Hematopoietic multipotent progenitor cell treated with erythropoietin and hydrocortisone succinate and interleukin-3 and kit ligand, for 17 days (in vitro differentiated cells): Measurements from ENCODE around the gene GLIS1.

Experiments
- DNase-seq: peaks from one replicate; pipeline ENCODE4 v3.0.0-alpha.2; 2015; ENCODE audit warnings: low spot score

The GLIS1 gene

DNA sequence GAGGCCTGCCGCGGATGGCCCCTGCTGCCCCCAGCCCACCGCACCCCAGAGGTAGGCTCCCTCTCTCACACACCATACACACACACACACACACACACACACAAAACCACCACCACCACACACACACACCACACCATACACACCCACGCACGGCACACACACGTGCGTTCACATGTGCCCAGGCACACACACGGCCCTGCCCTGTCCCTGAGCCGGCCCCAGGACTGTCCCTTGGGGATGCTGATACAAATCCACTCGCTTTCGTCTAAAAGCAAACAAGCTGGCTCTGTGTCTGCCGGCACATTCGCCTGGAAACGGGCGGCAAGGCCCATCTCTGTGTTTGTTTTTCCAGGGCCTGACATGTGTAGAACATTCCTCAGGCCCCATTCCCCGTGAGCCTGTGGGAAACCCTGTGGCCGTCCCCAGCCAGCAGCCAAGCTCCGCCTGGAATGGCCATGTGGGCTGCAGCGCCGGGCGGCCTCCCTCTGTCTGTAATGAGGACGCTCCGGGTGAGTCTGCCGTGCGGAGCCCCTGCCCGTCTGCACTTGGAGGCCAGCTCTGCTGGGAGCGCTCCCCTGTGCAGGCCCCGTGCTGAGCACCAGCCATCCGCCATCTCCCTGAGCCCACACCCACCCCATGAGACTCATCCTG, 212.4 kb downstream of the GLIS1 start:
- DNase-seq = no peak

DNA sequence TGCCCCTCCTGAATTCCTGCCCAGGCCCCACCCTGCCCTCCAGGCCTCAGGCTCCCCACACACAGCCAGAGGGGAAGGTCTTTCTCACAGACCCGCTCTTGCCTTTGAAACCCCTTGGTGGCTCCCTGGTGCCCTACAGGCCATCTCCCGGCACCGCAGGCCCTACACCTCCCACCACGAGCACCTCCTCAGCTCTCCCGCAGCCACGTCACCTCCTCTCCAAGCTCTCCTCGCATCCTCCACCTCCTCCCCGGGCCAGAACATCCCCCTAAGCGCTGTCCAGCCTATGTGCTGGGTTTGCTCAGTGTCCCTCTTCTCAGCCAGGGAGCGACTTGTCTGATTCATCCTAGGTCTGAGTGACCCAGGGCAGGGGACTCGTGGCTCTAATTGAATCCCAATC, 213.4 kb downstream of the GLIS1 start:
- DNase-seq = no peak

DNA sequence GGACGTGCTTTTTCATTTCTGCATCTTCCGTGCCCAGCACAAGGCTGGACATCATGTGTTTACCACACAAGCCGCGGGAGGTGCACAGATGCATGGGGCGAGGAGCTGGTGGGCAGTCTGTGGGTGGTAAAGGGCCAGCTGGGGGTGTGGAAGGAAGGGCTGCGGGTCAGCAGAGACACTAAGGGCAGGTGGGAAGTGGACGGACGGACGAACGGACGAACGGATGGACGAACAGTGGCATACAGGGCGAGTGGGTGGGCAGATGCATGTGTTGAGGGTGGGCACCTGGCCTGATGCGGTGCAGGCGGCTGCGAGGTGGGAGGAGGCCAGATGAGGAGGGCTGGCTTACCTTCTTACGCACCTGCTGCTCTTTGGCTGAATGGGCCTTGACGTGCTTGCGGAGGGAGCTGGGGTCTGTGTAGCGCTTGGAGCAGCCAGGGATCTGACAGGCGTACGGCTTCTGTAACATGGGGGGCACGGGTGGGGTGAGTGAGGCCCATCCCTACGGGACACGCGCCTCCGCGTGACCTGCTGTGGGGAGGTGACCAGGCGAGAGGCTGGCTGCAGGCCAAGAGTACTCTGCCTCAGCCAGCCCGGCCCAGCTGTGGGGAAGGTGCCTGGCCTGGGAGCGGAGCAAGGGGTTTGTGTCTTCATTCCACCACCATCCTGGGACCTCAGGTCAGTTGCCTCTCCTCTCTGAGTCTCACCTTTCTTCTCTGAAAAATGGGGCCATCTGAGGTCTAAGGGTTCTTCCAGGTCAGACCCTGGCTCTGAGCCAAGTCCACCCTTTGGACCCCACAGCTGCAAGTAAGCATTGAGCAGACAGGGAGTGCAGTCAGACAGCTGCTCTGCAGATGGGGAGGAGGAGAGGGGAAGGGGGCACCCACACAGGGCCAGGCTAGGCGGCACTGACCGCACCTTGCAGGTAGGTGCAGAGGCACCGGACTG, 214.3 kb downstream of the GLIS1 start:
- no peak for DNase-seq

DNA sequence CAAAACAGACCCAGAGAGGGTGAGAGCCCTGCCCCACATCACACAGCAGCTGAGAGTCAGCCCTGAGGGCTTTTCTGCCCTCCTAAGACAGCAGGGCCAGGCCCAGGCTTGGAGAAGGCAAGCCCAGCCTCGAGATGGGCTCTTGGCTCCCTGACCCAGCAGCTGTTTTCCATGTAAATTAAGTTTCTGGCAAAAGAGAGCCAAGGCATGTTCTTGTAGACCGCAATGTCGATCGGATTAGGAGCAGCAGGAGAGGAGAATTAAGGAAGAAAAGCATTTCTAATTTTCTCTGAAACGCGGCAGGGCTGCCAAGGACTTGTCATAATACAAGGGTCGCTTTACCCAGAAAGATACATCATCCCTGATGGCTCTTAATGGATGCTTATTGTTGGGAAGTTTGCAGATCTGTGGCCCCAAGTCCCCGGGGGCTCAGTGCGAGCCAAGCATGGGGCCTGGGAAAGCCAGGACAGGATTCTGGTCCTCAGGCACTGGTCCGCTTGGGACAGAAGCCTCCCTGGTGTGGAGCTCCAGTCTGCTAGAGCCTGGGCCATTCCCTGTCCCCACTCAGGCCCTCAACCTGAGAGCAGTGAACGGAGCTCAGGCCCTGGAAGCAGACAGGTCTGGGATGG, 216.9 kb downstream of the GLIS1 start:
- no peak for DNase-seq

DNA sequence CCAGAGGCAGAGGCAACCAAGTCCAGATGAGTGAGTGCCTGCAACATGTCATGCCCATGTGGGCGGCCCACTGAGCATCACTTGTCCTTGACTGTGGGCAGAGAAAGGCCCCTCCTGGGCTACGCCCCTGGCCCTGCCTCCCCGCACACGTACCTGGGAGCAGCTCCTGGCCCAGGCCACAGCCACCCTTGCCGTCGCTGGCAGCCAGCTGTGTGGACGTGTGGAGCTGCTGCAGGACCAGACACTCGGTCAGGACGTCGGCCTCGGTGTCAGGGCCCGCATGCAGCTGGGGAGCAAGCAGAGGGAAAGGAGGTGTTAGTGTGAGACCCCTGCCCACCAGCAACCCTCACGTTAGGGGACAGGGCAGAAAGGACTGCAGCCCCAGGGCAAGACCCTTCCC, 218.5 kb downstream of the GLIS1 start:
- DNase-seq = no peak

DNA sequence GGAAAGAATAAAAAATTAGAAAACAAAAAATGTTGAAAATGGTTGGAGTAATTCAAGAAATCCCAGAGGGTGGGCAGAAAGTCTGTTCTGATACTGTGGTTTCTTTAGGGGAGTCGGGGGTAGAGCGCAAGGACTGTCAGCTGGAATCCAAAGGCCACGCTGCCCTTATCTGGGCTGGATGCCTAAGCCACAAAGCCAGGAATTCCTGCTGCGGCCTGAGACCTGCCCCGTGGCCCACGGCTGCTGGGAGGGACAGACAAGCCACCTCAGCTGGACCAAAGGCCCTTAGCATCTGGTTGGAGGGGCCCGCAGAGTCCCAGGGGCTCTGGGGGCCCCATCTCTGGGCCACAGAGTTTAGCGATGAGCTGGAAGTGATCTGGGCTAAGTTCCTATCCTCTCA, 219.5 kb downstream of the GLIS1 start:
- DNase-seq = no peak

DNA sequence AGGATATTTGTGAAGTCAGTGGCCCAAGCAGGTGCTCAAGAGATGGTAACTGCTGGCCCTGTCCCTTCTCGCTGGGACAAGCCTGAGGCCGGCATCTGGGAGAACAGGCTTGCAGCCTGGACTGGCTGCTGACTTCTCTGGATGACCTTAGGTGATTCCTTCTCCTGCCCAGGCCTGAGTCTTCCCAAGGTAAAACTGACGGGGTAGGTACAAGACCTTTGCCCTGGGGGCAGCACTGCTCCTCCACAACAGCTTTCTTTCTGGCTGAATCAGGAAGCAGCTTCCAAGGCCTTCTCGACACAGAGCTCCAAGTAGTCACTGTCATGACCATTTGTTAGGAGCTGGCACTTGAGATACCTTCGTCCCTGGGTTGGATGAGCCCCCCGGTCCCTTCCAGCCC, 220.2 kb downstream of the GLIS1 start:
- DNase-seq = no peak

DNA sequence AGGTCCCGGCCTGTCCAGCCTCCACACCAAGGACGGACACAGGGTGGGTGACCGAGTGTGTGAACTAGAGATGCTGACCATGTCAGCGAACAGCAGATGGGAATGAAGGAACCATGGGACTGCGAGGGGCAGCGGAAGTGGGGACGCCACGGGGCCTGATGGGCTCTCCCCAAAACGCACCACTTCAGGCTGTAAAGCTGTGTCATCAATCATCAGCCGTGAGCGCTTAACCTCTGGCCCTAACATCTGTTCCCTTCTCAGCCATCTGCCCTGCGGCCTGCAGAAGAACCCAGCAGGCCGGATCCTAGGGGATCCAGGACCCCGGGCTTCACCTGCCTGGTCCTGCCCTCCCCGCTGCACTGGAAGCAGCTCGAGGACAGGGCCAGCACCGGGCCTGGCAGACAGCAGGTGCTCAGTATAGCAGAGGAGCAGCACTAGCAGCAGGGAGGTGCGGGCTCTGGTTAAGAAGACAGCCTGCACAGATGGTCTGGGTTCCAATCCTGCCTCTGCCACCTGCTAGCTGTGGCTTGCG, 221.1 kb downstream of the GLIS1 start:
- DNase-seq = no peak

DNA sequence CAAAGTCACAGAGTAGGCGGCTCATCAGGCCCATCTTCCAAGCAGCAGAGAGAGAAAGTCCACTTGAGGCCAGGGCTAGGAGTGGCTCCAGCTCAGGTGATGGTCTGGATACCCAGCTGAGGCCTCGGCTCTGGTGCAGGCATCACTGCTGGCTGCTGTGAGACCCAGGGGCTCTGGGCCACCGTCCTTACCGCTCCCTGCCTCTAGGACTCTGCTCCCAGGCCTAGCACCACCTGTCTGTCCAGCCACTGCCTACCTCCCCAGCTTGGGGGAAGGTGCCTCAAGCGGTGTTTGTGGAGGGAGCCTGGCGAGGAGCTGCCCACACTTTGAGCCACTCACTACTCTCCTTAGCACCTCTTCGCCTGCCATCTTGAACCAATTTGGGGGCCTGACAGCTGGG, 221.9 kb downstream of the GLIS1 start:
- DNase-seq = no peak

DNA sequence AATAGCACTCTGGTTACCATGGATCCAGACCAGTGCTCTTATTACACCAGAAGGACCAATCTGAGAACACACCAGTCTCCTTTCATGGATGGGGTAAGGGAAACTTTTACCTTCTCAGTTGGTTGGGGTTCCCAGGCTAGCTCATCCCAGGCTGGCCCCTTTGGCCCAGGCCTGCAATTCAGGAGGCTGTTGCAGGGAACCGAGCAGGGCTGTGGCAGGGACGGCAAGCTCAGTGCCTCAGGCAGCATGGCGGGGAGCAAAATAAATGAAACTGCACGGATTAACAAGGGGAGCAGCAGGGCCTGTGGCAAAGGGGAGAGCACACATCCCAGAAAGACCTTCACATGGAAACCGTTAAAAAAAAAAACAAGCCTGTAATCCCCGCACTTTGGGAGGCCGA, 222.8 kb downstream of the GLIS1 start:
- no peak for DNase-seq

DNA sequence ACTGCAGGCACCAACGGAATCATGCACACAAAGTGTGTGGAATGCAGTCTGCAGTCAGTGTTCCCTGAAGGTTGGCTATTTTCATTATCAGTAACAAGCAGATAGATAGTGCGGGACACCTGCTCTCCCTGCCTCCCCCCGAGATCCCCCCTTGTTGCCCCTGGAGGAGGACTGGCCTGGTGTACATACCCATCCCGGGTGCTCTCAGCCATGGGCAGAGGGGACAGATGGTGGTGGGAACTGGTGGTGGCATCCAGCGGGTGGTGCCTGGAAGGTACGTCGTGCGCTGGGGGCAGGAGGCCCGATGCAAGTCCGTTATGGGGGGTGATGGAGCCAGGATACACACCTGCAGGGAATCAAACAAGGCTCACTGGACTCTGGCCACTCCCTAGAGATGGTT, 224.5 kb downstream of the GLIS1 start:
- DNase-seq = no peak

DNA sequence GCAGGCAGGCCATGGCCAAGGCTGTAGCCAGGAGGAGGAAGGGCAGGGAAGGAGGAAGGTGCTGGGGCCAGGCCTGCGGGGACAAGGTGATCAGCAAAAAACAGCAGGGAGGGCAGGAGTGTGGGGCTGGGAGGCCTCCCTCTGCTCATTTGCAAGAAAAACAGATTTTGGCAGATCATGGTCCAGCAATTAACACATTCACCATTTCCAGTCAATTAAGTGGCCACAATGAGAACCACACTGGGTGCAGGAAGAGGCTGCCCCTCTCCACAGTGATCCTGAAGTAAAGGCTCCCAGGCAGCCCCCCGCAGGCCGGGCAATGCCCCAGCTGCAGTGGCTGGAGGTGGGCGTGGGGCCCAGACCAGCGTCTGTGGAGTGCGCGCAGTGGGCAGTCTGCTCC, 225.1 kb downstream of the GLIS1 start:
- DNase-seq = no peak

DNA sequence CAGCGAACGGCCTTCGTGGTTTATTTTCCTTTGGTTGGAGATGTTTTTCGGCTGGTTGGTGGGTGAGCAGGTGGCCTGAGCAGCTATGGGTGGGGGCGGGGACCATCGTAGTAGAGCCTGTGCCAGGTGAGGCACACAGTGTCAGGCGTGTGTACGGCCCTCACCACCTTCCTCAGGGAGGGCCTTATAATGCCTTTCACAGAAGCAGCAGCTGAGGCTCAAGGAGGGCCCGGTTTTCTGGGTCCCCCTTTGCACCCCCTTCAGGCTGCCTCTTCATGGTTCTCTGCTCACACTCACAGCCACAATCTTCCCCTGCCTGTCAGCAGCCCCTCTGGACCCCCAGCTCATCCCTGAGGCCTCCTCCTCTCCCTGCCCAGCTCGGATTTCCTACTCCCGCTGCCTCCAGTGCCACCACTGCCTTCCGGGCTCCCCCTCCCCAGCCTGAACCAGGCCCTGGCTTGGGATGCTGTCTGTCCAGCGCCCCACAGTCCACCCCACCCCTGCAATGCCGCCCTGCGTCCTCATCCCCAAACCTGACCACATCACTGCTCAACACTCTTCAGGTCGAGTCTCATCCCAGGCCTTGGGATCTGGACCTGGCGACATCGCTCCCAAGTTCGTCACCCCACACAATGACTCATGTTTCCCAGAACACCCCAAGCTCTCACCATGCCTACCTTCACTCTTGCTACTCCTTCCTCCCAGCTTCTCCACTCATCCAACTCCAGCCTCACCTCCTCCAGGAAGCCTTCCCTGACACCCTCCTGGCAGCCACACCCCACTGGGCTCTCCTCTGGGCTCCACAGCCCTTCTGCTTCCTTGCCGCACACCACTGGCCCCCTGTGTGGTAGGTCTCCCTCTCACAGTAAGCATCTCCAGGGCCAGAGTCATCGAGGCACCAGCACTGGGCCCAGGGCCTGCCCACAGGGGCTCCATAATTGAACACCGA, 225.9 kb downstream of the GLIS1 start:
- no peak for DNase-seq

DNA sequence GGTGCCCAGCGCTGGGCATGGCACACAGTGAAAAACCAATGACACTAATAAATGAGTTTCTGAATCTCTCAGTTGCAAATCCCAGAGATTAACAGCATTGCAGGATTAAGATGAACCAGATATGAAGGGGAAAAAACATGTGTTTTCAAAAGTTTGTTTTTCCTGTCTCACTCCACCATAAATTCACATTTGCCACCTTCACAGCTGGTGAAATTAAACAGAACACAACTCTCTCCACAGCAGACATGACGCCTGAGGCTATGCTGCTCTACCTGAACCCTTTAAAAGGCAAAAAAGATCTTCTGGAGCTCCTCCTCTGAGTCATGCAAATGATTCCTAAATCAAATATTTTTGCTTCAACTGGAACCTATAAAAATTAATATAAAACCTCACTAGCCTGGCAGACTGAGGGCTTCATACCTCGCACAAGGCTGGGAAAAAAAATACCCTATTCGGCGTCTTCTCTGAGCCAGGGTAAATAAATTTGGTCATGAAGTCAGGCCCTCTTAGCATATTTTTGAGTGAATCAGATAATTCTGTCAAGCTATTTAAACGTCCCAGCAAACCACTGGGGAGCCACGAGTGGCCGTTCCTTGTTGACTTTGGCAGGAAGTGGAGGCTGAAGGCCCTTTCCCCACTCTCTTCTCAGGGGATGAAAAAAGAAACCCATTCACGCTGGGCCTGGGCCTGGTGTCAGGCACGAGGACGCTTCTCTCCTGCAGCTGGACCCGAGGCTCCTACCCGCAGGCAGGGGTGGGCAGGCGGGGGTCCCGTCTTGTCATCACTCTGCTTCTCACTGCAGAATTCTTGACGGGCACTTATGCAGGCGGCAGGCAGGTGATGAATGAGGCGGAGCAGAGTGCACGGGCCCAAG, 226.8 kb downstream of the GLIS1 start:
- no peak for DNase-seq

DNA sequence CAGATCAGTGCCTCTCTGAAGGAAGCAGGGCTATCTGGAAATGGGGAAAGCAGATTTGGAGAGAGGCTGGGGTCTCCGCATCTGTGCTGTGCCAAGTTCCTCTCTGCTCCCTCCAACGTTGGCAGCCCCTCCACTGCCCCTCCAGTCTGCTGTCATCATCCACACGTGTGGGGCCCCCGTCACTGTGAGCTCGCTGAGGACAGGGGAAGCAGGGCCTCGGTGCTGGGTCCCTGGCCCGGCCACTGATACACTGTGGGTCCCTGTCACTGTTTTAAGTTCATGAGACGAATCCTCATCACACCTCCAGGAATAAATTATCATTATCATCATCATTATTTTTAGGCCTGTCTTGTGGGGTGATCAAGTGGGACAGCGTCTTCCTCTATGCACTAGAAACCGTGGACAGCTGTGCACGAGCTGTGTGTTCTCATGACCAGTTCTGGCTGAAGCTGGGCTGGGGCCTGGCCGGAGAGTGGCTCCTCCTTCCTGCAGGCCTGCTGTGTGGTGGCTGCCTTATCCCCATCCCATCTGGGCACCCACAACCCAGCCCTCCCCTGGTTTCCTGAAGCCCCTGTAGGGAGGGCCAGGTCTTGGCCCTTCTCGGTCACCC, 227.5 kb downstream of the GLIS1 start:
- no peak for DNase-seq

DNA sequence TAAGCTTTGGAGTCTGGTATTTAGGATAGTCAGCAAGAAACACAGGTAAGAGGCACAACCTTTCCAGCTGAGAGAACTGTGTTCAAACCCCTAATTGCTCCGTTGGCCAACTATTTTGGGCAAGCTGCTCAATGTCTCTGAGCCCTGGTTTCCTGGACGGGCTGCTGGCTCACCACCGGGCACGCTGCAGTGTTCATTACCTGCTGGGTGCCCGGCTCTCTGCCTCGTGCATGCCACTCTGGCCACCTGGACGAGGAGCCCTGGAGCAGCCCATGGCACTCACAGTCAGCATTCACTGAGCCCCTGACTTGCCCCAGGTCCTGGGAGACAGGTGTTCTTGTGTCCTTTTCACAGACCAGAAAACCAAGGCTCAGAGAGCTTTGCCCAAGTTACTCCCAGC, 228.7 kb downstream of the GLIS1 start:
- no peak for DNase-seq

DNA sequence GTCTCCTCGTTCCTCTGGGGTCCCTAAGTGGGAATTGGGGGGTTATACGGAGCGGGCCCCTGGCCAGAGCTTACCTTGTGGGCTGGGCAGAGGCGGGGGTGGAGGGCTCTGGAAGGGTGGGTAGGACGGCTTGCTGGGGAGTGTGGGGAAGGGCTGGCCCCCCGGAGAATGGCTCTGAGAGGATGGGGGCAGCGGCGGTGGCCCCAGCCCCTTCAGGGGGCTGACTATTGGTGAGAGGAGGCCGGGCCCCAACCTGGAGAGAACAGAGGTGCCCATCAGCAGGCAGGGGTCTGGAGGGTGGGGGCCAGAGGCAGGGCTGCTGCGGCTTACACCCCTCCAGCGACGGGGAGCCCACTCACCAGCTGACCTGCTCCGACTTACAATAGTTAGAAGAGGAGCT, 229.2 kb downstream of the GLIS1 start:
- no peak for DNase-seq

DNA sequence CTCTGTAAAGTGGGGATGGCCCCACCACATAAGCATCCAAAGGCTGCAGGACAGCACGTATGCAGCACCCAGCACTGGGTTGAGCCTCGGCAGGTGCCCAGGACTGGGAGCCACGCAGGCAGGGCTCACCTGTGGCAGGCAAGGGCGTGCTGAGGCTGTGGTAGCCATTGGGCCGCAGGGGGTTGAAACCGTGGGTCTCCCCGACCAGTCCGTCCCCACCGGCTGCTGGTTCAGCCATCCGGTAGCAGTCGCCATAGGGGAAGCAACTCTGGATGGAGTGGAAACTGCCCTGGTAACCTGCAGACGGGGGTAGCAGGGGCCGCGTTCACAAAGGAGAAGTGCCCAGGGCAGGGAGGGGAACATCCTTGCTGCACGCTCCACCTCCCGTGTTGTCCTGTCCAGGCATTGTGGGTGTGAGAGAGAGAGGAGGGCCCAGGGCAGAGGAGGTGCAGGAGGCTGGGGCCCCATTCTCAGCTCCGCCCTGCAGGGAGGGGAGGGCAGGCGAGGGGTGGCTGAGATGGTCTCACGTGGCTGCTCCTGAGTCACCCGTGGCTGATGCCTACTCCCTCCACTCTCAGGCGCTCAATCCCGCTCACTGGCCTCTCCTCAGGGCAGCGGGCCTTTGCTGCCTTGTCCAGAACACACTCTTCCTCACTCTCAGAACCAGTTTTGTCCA, 229.8 kb downstream of the GLIS1 start:
- no peak for DNase-seq
